ENCODE data around the gene RGS7.

Gene RGS7

DNA sequence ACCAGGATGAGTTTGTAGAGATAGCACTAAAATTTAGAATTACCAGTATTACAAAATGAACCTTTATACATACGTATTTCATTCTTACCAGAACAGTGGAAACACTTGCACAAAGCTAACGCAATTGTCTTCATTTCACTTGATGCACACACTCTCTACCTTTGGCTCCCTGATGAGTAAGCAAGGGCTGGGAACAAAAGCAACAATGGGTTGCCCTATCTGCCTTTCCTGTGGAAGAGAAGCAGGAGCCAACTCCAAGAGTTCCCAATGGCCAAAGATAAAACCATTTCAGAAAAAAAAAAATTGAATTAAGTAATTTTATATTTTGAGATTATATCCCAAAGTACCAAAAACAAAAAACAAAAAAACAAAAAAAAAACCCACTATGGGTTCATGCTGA, 401.0 kb downstream of the RGS7 start:
- Histone ChIP-seq H3K9ac (ENCODE audit: low read depth, low read length, poor library complexity, severe bottlenecking) (no peak overlapping the region), H3K9me3 (ENCODE audit: insufficient read depth, low read depth, low read length) (no peaks in the 10 kb centered on the region), H3K9me2 (replicated peaks; ENCODE audit: low read depth, low read length) (no peaks in the 10 kb centered on the region), H4K20me1 (ENCODE audit: insufficient read depth, low read length, poor library complexity, severe bottlenecking) (no peaks in the 10 kb centered on the region), H3F3A (ENCODE audit: low read depth) (no peaks in the 10 kb centered on the region), H2AFZ (ENCODE audit: low read length) (no peak overlapping the region), H3K79me2 (ENCODE audit: insufficient read depth, low read length) (no peaks in the 10 kb centered on the region), H3K4me3 (ENCODE audit: low read length, poor library complexity, severe bottlenecking) (no peak overlapping the region), H3K36me3 (ENCODE audit: insufficient read depth, low read length) (no peaks in the 10 kb centered on the region), H3K27me3 (ENCODE audit: insufficient read depth, low read length, poor library complexity, severe bottlenecking) (no peaks in the 10 kb centered on the region), H3K4me1 (ENCODE audit: insufficient read depth, low read length, poor library complexity, severe bottlenecking) (no peaks in the 10 kb centered on the region), H3K4me2 (ENCODE audit: low read depth, low read length, poor library complexity, severe bottlenecking) (no peak overlapping the region)
- no peak for TF ChIP-seq EZH2phosphoT487 (IDR thresholded peaks at IDR 0.05; ENCODE audit: borderline replicate concordance)
- TF ChIP-seq, protein P1, sequence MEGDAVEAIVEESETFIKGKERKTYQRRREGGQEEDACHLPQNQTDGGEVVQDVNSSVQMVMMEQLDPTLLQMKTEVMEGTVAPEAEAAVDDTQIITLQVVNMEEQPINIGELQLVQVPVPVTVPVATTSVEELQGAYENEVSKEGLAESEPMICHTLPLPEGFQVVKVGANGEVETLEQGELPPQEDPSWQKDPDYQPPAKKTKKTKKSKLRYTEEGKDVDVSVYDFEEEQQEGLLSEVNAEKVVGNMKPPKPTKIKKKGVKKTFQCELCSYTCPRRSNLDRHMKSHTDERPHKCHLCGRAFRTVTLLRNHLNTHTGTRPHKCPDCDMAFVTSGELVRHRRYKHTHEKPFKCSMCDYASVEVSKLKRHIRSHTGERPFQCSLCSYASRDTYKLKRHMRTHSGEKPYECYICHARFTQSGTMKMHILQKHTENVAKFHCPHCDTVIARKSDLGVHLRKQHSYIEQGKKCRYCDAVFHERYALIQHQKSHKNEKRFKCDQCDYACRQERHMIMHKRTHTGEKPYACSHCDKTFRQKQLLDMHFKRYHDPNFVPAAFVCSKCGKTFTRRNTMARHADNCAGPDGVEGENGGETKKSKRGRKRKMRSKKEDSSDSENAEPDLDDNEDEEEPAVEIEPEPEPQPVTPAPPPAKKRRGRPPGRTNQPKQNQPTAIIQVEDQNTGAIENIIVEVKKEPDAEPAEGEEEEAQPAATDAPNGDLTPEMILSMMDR (conservative IDR thresholded peaks at IDR 0.05; ENCODE audit: low read length): no peak

DNA sequence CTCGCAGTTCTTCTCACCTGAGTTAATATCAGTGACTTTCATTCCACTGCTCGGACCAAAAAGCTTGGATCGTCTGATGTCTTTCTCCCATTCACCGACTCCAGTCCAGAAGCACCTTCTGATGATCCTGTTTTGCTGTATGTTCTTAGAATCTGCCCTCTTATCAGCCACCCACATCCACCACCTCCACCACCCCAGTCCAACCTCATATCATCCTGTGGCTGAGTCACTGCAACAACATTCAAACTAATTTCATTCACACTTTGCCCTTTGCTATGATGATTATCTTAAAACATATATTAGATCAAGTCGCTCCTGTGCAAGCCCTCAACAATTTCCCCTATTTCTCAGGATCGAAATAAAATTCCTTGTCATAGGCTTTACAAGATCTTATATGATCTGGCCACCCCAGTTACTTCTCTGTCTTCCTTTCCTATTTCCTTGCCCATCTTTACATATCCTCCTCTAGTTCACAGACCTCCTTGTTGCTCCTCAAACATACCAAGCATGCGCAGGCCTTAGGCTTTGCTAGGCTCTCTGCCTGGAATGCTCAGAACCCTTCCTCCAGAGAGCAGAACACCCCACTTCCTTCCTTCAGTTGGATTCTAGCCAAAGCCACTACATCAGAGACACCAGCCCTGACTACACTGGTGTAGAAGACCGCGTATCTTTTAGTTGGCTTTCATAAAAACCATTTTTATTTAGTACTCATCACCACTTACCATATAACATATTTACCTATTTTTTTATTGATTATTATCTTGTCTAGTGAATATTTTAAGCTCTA, 409.4 kb downstream of the RGS7 start:
- Histone ChIP-seq H3K9ac (ENCODE audit: low read depth, low read length, poor library complexity, severe bottlenecking) (no peak overlapping the region), H3K4me2 (ENCODE audit: low read depth, low read length, poor library complexity, severe bottlenecking) (no peak overlapping the region), H3F3A (ENCODE audit: low read depth) (no peaks in the 10 kb centered on the region), H3K4me1 (ENCODE audit: insufficient read depth, low read length, poor library complexity, severe bottlenecking) (no peaks in the 10 kb centered on the region), H3K36me3 (ENCODE audit: insufficient read depth, low read length) (no peaks in the 10 kb centered on the region), H4K20me1 (ENCODE audit: insufficient read depth, low read length, poor library complexity, severe bottlenecking) (no peaks in the 10 kb centered on the region), H3K79me2 (ENCODE audit: insufficient read depth, low read length) (no peaks in the 10 kb centered on the region), H3K9me2 (replicated peaks; ENCODE audit: low read depth, low read length) (no peaks in the 10 kb centered on the region), H2AFZ (ENCODE audit: low read length) (no peak overlapping the region), H3K9me3 (ENCODE audit: insufficient read depth, low read depth, low read length) (no peaks in the 10 kb centered on the region), H3K27me3 (ENCODE audit: insufficient read depth, low read length, poor library complexity, severe bottlenecking) (no peaks in the 10 kb centered on the region), H3K4me3 (ENCODE audit: low read length, poor library complexity, severe bottlenecking) (no peak overlapping the region)
- no peak for TF ChIP-seq EZH2phosphoT487 (IDR thresholded peaks at IDR 0.05; ENCODE audit: borderline replicate concordance)
- TF ChIP-seq, protein P1 (conservative IDR thresholded peaks at IDR 0.05; ENCODE audit: low read length): no peak

DNA sequence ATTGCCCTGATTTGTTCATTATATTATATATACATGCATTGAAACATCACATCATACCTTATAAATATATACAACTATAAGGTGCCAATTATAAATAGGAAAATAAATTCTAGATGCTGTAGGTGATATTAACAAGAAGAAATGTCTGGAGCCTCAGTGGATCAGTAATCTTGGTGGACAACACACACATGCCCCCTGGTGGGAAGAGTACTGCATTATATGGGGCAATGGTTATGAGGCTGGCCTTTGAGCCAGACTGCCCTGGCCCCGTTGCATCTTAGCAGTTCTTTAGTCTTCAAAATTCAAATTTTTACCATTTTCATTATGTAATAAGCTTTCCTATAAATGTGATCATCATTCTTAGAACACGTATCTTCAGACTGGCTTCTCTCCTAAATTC, 410.1 kb downstream of the RGS7 start:
- H4K20me1 ChIP-seq (ENCODE audit: insufficient read depth, low read length, poor library complexity, severe bottlenecking): no peaks in the 10 kb centered on the region
- no peaks in the 10 kb centered on the region for H3K9me2 ChIP-seq (replicated peaks; ENCODE audit: low read depth, low read length)
- H3K4me1 ChIP-seq (ENCODE audit: insufficient read depth, low read length, poor library complexity, severe bottlenecking): no peaks in the 10 kb centered on the region
- no peak overlapping the region for H3K4me2 ChIP-seq (ENCODE audit: low read depth, low read length, poor library complexity, severe bottlenecking)
- no peaks in the 10 kb centered on the region for H3K79me2 ChIP-seq (ENCODE audit: insufficient read depth, low read length)
- no peaks in the 10 kb centered on the region for H3K36me3 ChIP-seq (ENCODE audit: insufficient read depth, low read length)
- TF ChIP-seq, protein P1 (conservative IDR thresholded peaks at IDR 0.05; ENCODE audit: low read length): peak; percentile 46
- TF ChIP-seq EZH2phosphoT487 (IDR thresholded peaks at IDR 0.05; ENCODE audit: borderline replicate concordance): no peak
- no peak overlapping the region for H3K4me3 ChIP-seq (ENCODE audit: low read length, poor library complexity, severe bottlenecking)
- H2AFZ ChIP-seq (ENCODE audit: low read length): no peak overlapping the region
- no peaks in the 10 kb centered on the region for H3F3A ChIP-seq (ENCODE audit: low read depth)
- no peak overlapping the region for H3K9ac ChIP-seq (ENCODE audit: low read depth, low read length, poor library complexity, severe bottlenecking)
- H3K9me3 ChIP-seq (ENCODE audit: insufficient read depth, low read depth, low read length): no peaks in the 10 kb centered on the region
- no peaks in the 10 kb centered on the region for H3K27me3 ChIP-seq (ENCODE audit: insufficient read depth, low read length, poor library complexity, severe bottlenecking)
